ENCODE results near the gene NPIPB8.

DNA sequence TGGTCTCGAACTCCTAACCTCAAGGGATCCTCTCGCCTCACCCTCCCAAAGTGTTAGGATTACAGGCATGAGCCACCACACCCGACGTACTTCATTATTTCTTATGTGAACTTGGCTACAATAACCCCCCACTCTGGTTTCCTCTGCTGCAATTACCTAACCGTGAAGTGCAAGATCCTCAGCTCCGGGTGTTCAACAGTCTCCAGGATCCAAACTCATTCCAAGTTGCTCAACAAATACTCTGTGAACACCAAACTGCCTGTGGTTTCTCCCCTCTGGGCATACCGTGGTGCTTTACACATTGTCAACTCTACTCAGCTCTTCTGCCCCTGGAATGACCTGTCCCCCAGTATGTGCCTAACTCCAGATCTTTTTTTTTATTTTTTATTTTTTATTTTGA is 21.2 kb upstream of the NPIPB8 start:
- TF ChIP-seq, protein P1, sequence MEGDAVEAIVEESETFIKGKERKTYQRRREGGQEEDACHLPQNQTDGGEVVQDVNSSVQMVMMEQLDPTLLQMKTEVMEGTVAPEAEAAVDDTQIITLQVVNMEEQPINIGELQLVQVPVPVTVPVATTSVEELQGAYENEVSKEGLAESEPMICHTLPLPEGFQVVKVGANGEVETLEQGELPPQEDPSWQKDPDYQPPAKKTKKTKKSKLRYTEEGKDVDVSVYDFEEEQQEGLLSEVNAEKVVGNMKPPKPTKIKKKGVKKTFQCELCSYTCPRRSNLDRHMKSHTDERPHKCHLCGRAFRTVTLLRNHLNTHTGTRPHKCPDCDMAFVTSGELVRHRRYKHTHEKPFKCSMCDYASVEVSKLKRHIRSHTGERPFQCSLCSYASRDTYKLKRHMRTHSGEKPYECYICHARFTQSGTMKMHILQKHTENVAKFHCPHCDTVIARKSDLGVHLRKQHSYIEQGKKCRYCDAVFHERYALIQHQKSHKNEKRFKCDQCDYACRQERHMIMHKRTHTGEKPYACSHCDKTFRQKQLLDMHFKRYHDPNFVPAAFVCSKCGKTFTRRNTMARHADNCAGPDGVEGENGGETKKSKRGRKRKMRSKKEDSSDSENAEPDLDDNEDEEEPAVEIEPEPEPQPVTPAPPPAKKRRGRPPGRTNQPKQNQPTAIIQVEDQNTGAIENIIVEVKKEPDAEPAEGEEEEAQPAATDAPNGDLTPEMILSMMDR (conservative IDR thresholded peaks at IDR 0.05), result no peak
- no peak for TF ChIP-seq ZFX (IDR thresholded peaks at IDR 0.05)

Data from C4-2B (cell line).